B cell (primary cell): ENCODE measurements around the gene DTNBP1. TPM values are rescaled to one million over a fixed set of nuclear protein-coding genes. Genes with fewer than 3 reads are reported as not detected.
A peak's percentile ranks its signal among the peaks of the same experiment; 100 is the strongest.

Source experiments
- ATAC-seq: fragments of 200-7000 bp; cut with Tn5 transposase; one replicate; pipeline ENCODE4 v1.10.0; 2021; ENCODE audit warnings: low read depth, mild to moderate bottlenecking, moderate number of reproducible peaks, moderate library complexity
- CTCF ChIA-PET: fragments of 350-600 bp; sonication (Branson Sonifier 250); formaldehyde crosslinking; loops from one replicate; lab custom pipeline; 2021; ENCODE audit warnings: antibody characterized with exemption, inconsistent platforms; lab: Charles Lee
- POLR2A ChIA-PET: fragments of 350-600 bp; sonication (Branson Sonifier 250); formaldehyde crosslinking; loops from one replicate; lab custom pipeline; 2021; ENCODE audit warnings: antibody characterized with exemption; lab: Charles Lee
- DNase-seq: peaks from one replicate; pipeline ENCODE4 v3.0.0; 2013
- H2AFZ ChIP-seq: 2 replicates; pipeline ENCODE4 v1.6.1; 2012; ENCODE audit warnings: mild to moderate bottlenecking, low read depth, low read length; ENCODE audit not compliant: insufficient read depth, poor library complexity, severe bottlenecking
- H3K27ac ChIP-seq, 2 donors: 1 replicate in 1 of 2; 2 replicates in 1 of 2; pipeline ENCODE4 v1.5.1; 2012 to 2013; ENCODE audit warnings: low read length in 2 of 2, mild to moderate bottlenecking in 2 of 2, moderate library complexity in 1 of 2
- H3K27me3 ChIP-seq, 4 experiments: fragments of 200-600 bp in 1 of 4; sonication (generic) in 1 of 4; replicated peaks in 1 of 4; 1 replicate in 2 of 4; 2 replicates in 2 of 4; pipeline versions ENCODE4 v1.6.1 to v1.7.0; 2013 to 2016; ENCODE audit warnings: low read length in 3 of 4, mild to moderate bottlenecking in 2 of 4, mixed read lengths in 1 of 4, moderate library complexity in 1 of 4; ENCODE audit not compliant: insufficient read depth in 4 of 4, control insufficient read depth in 3 of 4; ENCODE audit errors: control extremely low read depth in 1 of 4
- H3K36me3 ChIP-seq, 2 experiments: replicated peaks in 1 of 2; 1 replicate in 1 of 2; 2 replicates in 1 of 2; pipeline versions ENCODE4 v1.6.1 to v1.7.1; 2013; ENCODE audit warnings: low read length in 1 of 2; ENCODE audit not compliant: insufficient read depth in 2 of 2, control insufficient read depth in 1 of 2; ENCODE audit errors: control extremely low read depth in 1 of 2, extremely low read depth in 1 of 2
- H3K4me1 ChIP-seq, 2 donors: fragments of 200-600 bp in 1 of 2; sonication (generic) in 1 of 2; 1 replicate in 1 of 2; 2 replicates in 1 of 2; pipeline versions ENCODE4 v1.5.1 to v1.6.1; 2013 to 2017; ENCODE audit warnings: low read length in 2 of 2; ENCODE audit not compliant: control insufficient read depth in 2 of 2, insufficient read depth in 2 of 2
- H3K4me2 ChIP-seq: replicated peaks from 2 replicates; pipeline ENCODE3; 2012; ENCODE audit warnings: mild to moderate bottlenecking, low read depth, low read length; ENCODE audit not compliant: poor library complexity, severe bottlenecking
- H3K4me3 ChIP-seq, 5 experiments: fragments of 200-600 bp in 1 of 5; sonication (generic) in 1 of 5; 1 replicate in 3 of 5; 2 replicates in 2 of 5; pipeline versions ENCODE4 v1.5.1 to v1.7.0; 2011 to 2016; ENCODE audit warnings: low read length in 4 of 5, mild to moderate bottlenecking in 4 of 5, low read depth in 2 of 5, control low read depth in 1 of 5, moderate library complexity in 1 of 5; ENCODE audit not compliant: insufficient read depth in 1 of 5; ENCODE audit errors: control extremely low read depth in 1 of 5, extremely low read depth in 1 of 5
- H3K79me2 ChIP-seq: fragments of 200-600 bp; sonication (generic); one replicate; pipeline ENCODE4 v1.6.0; 2016; ENCODE audit warnings: low read length; ENCODE audit not compliant: control insufficient read depth, insufficient read depth
- H3K9ac ChIP-seq: fragments of 200-600 bp; sonication (generic); 2 replicates; pipeline ENCODE4 v1.6.1; 2017; ENCODE audit warnings: mild to moderate bottlenecking, low read length, moderate library complexity
- H3K9me3 ChIP-seq, 3 donors: one replicate each; pipeline versions ENCODE4 v1.6.1 to v1.7.1; 2013; ENCODE audit warnings: low read length in 2 of 3; ENCODE audit not compliant: control insufficient read depth in 2 of 3, insufficient read depth in 1 of 3; ENCODE audit errors: control extremely low read depth in 1 of 3
- H4K20me1 ChIP-seq: 2 replicates; pipeline ENCODE4 v1.6.0; 2012; ENCODE audit warnings: mild to moderate bottlenecking, low read length; ENCODE audit not compliant: insufficient read depth, control insufficient read depth, poor library complexity, severe bottlenecking
- H3K27ac Mint-ChIP-seq: one replicate; pipeline ENCODE4 v1.8.0; 2021; ENCODE audit warnings: mixed read lengths
- H3K27me3 Mint-ChIP-seq: one replicate; pipeline ENCODE4 v1.8.0; 2021; ENCODE audit warnings: mixed read lengths
- H3K4me1 Mint-ChIP-seq: one replicate; pipeline ENCODE4 v1.8.0; 2021; ENCODE audit warnings: mixed read lengths
- H3K4me3 Mint-ChIP-seq: one replicate; pipeline ENCODE4 v1.8.0; 2021; ENCODE audit warnings: mixed read lengths
- H3K9me3 Mint-ChIP-seq: one replicate; pipeline ENCODE4 v1.8.0; 2022; ENCODE audit warnings: mixed read lengths; ENCODE audit not compliant: insufficient read depth
- EZH2 ChIP-seq: IDR thresholded peaks from 2 replicates; pipeline ENCODE4 v1.6.1; 2012; ENCODE audit warnings: borderline replicate concordance, low read depth, mild to moderate bottlenecking, moderate library complexity, low read length; ENCODE audit not compliant: insufficient read depth, poor library complexity, severe bottlenecking
- WGBS: methylation state at CpG from one replicate; pipeline ENCODE4 v1.1.5; 2013; ENCODE audit warnings: missing lambda C conversion rate; ENCODE audit not compliant: insufficient coverage; 5-methylcytosine and 5-hydroxymethylcytosine counted together
- intact Hi-C: fragments of 100-400 bp; cut with micrococcal nuclease; formaldehyde crosslinking; loops from one replicate; pipeline ENCODE4 v1.10.0; 2022
- polyA plus RNA-seq: library from polyadenylated mRNA; depleted of rRNA; stranded (reverse); fragments of >200 nt; gene quantifications from 2 replicates; pipeline ENCODE4 v1.2.3, GENCODE V29; 2012
- total RNA-seq, 2 donors: library from RNA; stranded (reverse); fragments of 120-200 nt in 1 of 2; gene quantifications; 1 replicate in 1 of 2; 2 replicates in 1 of 2; pipeline versions ENCODE4 v1.2.3 to v1.2.4, GENCODE V29; 2013 to 2022
- TF ChIP-seq, protein P1 (sequence below): fragments of 200-600 bp; IDR thresholded peaks from one replicate; pipeline ENCODE4 v1.8.0; 2022; ENCODE audit warnings: antibody characterized with exemption, mild to moderate bottlenecking

Gene DTNBP1
- total and polyA plus RNA-seq, 2 donors (not counting 1 experiment from before 2014, with no cell fraction given): 31.4 to 73.0 TPM

DNA sequence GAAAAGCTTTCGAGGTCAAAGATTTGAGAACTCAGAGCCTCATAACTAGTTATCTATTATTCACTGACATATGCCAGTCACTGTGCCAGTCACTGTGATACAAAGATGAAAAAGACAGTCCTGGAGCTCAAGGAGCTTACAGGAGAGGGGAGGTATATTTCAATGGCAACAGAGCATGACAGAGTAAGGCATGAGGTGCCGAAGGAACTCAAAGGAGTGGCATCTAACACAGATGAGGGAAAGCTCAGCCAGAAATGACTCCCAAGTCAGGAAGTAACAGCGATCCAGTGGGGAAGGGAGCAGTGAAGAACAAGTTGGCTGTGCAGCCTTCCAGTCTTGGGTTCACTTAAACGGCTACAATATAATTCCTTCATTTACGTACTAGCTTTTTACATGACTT, 46.6 kb downstream of the DTNBP1 start:
- H3K79me2 ChIP-seq: peaks cover 91% of the 10 kb centered on the region
- CTCF ChIA-PET: interaction anchor here (0.7 to 2.9 kb wide), 2 partner anchors 8 to 339 kb away, joined by 3 to 12 read pairs; no protein-coding TSS in a partner anchor
- Mint-ChIP-seq H3K9me3 (no peaks in the 10 kb centered on the region), H3K27ac (peak overlapping the region; percentile 21), H3K4me1 (peaks cover 55% of the 10 kb centered on the region), H3K27me3 (no peaks in the 10 kb centered on the region), H3K4me3 (no peak overlapping the region)
- WGBS: 70% methylated on average over 1 of the region's 5 CpGs
- no peaks in the 10 kb centered on the region for H3K9me3 ChIP-seq
- peaks cover 12% of the 10 kb centered on the region for H4K20me1 ChIP-seq
- H3K27ac ChIP-seq: no peak overlapping the region
- TF ChIP-seq, protein P1, sequence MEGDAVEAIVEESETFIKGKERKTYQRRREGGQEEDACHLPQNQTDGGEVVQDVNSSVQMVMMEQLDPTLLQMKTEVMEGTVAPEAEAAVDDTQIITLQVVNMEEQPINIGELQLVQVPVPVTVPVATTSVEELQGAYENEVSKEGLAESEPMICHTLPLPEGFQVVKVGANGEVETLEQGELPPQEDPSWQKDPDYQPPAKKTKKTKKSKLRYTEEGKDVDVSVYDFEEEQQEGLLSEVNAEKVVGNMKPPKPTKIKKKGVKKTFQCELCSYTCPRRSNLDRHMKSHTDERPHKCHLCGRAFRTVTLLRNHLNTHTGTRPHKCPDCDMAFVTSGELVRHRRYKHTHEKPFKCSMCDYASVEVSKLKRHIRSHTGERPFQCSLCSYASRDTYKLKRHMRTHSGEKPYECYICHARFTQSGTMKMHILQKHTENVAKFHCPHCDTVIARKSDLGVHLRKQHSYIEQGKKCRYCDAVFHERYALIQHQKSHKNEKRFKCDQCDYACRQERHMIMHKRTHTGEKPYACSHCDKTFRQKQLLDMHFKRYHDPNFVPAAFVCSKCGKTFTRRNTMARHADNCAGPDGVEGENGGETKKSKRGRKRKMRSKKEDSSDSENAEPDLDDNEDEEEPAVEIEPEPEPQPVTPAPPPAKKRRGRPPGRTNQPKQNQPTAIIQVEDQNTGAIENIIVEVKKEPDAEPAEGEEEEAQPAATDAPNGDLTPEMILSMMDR: no peak
- TF ChIP-seq EZH2: no peak
- no peak for ATAC-seq
- no peaks in the 10 kb centered on the region for H3K27me3 ChIP-seq
- no peak overlapping the region for H3K4me3 ChIP-seq
- H3K4me2 ChIP-seq: no peak overlapping the region
- DNase-seq: no peak
- no peak overlapping the region for H3K9ac ChIP-seq
- POLR2A ChIA-PET: no interaction called here
- peaks cover 7 to 24% of the 10 kb centered on the region in 2 experiments for H3K36me3 ChIP-seq
- H3K4me1 ChIP-seq: peaks cover 17 to 25% of the 10 kb centered on the region in 2 donors
- H2AFZ ChIP-seq: no peak overlapping the region
- intact Hi-C loops: no loop called here

GRCh38 chr6:15615802-15616201, 47.0 kb downstream of the DTNBP1 start:
- H3K27me3 Mint-ChIP-seq: no peaks in the 10 kb centered on the region
- Histone ChIP-seq H3K4me2 (no peak overlapping the region), H3K4me1 (peaks cover 16 to 23% of the 10 kb centered on the region in 2 donors), H3K79me2 (peaks cover 92% of the 10 kb centered on the region), H3K27ac (peak overlapping the region in 1 of 2 donors; percentile 24), H3K9me3 (no peaks in the 10 kb centered on the region), H3K9ac (no peak overlapping the region), H4K20me1 (peaks cover 11% of the 10 kb centered on the region), H3K4me3 (no peak overlapping the region), H2AFZ (no peak overlapping the region), H3K27me3 (no peaks in the 10 kb centered on the region), H3K36me3 (peaks cover 10 to 28% of the 10 kb centered on the region in 2 experiments)
- no peak overlapping the region for H3K4me3 Mint-ChIP-seq
- WGBS: 100% methylated on average over 1 of the region's 2 CpGs
- intact Hi-C loops: no loop called here
- no peak for TF ChIP-seq EZH2
- TF ChIP-seq, protein P1: no peak
- peak overlapping the region; percentile 21 for H3K27ac Mint-ChIP-seq
- ChIA-PET CTCF (interaction anchor here (0.6 to 2.9 kb wide), 4 partner anchors 8 to 1770 kb away, joined by 3 to 12 read pairs (median 4); no protein-coding TSS in a partner anchor), POLR2A (no interaction called here)
- ATAC-seq (no peak), DNase-seq (peak; percentile 22)
- peaks cover 53% of the 10 kb centered on the region for H3K4me1 Mint-ChIP-seq
- H3K9me3 Mint-ChIP-seq: no peaks in the 10 kb centered on the region
